Measurements from ENCODE around the gene MAOA.

DNA sequence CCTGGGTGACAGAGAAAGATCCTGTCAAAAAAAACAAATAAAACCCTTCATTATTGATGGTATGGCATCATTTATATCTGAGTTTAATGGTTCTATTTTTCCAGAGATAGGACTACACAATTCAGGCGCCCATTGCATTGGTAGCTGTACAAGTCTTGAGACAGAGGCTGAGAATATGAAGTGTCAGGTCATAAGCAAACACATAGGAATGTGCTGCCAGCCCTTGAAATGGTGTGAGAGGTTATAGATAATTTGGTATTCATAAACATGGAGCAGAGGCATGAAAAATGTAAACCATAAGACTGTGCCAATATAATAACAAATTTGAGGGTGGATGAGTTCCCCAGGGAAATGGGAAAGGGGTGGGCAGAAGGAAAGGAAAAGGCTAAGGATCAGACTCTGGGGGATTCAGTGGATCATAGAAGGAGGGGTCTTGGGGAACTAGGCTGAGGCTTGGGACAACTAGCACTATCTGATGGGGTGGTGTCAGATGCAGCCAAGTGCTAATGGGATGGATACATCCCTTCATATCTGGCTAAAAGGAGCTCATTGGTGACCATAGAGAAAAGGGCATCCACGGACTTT is 50.8 kb downstream of the MAOA start:
- TF ChIP-seq, protein P1, sequence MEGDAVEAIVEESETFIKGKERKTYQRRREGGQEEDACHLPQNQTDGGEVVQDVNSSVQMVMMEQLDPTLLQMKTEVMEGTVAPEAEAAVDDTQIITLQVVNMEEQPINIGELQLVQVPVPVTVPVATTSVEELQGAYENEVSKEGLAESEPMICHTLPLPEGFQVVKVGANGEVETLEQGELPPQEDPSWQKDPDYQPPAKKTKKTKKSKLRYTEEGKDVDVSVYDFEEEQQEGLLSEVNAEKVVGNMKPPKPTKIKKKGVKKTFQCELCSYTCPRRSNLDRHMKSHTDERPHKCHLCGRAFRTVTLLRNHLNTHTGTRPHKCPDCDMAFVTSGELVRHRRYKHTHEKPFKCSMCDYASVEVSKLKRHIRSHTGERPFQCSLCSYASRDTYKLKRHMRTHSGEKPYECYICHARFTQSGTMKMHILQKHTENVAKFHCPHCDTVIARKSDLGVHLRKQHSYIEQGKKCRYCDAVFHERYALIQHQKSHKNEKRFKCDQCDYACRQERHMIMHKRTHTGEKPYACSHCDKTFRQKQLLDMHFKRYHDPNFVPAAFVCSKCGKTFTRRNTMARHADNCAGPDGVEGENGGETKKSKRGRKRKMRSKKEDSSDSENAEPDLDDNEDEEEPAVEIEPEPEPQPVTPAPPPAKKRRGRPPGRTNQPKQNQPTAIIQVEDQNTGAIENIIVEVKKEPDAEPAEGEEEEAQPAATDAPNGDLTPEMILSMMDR (IDR thresholded peaks at IDR 0.05; ENCODE audit: low read length) = no peak
- no peak for TF ChIP-seq EZH2phosphoT487 (IDR thresholded peaks at IDR 0.05; ENCODE audit: low read length)
- TF ChIP-seq EZH2 (optimal IDR thresholded peaks at IDR 0.05; ENCODE audit: low read depth, low read length) = no peak

Data from MM.1S (cell line).